ENCODE results near the gene ABCB6.
A peak's percentile ranks its signal among the peaks of the same experiment; 100 is the strongest.
"Not testable (repeated sequence)": the region's sequence is repeated elsewhere in the genome, so short reads cannot be mapped to it uniquely, and the experiment has no call there.

Gene ABCB6

DNA sequence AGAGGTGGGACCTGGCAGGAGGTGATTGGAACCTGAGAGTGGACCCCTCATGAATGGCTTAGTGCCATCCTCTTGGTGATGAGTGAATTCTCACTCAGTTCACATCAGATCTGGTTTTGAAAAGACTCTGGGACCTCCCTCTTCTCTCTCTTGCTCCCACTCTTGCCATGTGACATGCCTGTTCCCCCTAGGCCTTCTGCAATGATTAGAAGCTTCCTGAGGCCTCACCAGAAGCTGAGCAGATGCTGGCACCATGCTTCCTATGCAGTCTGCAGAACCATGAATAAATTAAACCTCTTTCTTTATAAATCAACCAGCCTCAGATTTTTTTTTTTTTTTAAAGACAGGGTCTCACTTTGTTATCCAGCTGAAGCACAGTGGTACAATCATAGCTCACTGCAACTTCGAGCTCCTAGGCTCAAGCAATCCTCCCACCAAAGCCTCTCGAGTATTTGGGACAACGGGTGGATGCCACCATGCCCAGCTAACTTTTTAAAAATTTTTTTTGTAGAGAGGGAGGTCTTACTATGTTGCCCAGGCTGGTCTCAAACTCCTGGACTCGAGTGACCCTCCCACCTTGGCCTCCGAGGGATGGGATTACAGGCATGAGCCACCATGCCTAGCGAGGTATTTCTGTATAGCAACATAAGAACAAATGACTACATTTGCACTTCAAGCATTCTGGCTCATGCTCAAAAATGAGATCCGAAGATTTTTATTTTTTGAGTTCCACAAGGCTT is 14.2 kb downstream of the ABCB6 start:
- Mint-ChIP-seq H3K27me3 (ENCODE audit: low read depth) (peaks cover 7% of the 10 kb centered on the region), H3K4me3 (peak overlapping the region; percentile 23 to 71 (median 69)), H3K27ac (peak overlapping the region in 1 of 3 experiments; percentile 24), H3K4me1 (peaks cover 23% of the 10 kb centered on the region), H3K9me3 (no peaks in the 10 kb centered on the region), H3K36me3 (ENCODE audit: low read depth) (peaks cover 10% of the 10 kb centered on the region)
- TF ChIP-seq CTCF (IDR thresholded peaks at IDR 0.05; ENCODE audit: unreplicated experiment in 3 of 3) = no peak

DNA sequence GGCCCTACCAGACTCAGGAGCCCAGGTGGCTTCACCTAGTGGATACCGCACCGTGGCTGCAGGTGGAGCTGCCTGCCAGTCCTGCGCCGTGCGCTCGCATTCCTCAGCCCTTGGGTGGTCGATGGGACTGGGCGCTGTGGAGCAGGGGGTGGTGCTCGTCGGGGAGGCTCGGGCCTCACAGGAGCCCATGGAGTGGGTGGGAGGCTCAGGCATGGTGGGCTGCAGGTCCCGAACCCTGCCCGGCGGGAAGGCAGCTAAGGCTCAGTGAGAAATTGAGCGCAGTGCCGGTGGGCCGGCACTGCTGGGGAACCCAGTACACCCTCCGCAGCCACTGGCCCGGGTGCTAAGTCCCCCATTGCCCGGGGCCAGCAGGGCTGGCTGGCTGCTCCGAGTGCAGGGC is 17.4 kb downstream of the ABCB6 start:
- H3K4me1 Mint-ChIP-seq; H3K27ac Mint-ChIP-seq; H3K36me3 Mint-ChIP-seq (ENCODE audit: low read depth); H3K4me3 Mint-ChIP-seq; H3K9me3 Mint-ChIP-seq: not testable (repeated sequence)
- peaks cover 11% of the 10 kb centered on the region for H3K27me3 Mint-ChIP-seq (ENCODE audit: low read depth)

GRCh38 chr2:219200502-219201326 is 18.0 kb downstream of the ABCB6 start:
- not testable (repeated sequence) for H3K4me1 Mint-ChIP-seq; H3K9me3 Mint-ChIP-seq; H3K36me3 Mint-ChIP-seq (ENCODE audit: low read depth)
- Mint-ChIP-seq H3K4me3 (peak overlapping the region in 2 of 3 experiments; percentile 46 to 58), H3K27me3 (ENCODE audit: low read depth) (peaks cover 11% of the 10 kb centered on the region), H3K27ac (peak overlapping the region; percentile 6 to 74 (median 50))

DNA sequence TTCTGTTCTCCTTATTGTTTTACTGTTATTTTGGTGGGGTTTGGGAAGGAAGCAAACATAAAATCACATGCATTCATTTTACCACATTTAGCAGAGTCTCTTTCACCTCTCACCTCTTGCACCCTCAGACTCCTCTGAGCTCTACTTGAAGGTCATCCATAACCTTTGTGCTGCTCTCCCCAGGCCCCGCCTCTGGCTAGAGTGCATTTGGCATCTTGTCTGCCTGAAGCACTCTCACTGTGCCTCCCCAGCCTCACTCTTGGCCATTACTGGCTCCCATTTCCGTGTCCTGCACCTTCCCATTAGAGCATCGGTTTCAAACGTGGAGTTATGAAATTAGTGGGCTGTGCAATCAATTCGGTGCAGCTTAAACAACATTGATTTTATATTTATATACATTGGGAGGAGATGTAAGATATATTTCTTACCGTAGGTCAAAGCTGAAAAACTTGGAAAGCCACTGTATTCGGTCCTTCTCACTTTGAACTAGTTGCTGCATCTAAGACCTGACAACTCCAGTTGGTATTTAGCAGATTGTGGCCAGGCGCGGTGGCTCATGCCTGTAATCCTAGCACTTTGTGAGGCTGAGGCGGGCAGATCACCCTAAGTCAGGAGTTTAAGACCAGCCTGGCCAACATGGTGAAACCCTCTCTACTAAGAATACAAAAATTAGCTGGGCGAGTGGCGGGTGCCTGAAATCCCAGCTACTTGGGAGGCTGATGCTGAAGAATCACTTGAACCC is 19.1 kb downstream of the ABCB6 start:
- H3K36me3 Mint-ChIP-seq (ENCODE audit: low read depth) = no peaks in the 10 kb centered on the region
- H3K27me3 Mint-ChIP-seq (ENCODE audit: low read depth) = peaks cover 11% of the 10 kb centered on the region
- no peak for TF ChIP-seq CTCF (IDR thresholded peaks at IDR 0.05; ENCODE audit: unreplicated experiment in 3 of 3)
- H3K4me1 Mint-ChIP-seq = no peaks in the 10 kb centered on the region
- H3K9me3 Mint-ChIP-seq = no peaks in the 10 kb centered on the region
- H3K4me3 Mint-ChIP-seq = no peak overlapping the region
- no peak overlapping the region for H3K27ac Mint-ChIP-seq

- H3K4me1 Mint-ChIP-seq = no peaks in the 10 kb centered on the region
- H3K27me3 Mint-ChIP-seq (ENCODE audit: low read depth) = peaks cover 11% of the 10 kb centered on the region
- H3K36me3 Mint-ChIP-seq (ENCODE audit: low read depth) = no peaks in the 10 kb centered on the region
- no peak for TF ChIP-seq CTCF (IDR thresholded peaks at IDR 0.05; ENCODE audit: unreplicated experiment in 3 of 3)
- no peak overlapping the region for H3K4me3 Mint-ChIP-seq
- no peak overlapping the region for H3K27ac Mint-ChIP-seq
- no peaks in the 10 kb centered on the region for H3K9me3 Mint-ChIP-seq
These were observed 19.8 kb downstream of the ABCB6 start for GRCh38 chr2:219198974-219199373.

GRCh38 chr2:219197388-219197787 is 21.4 kb downstream of the ABCB6 start:
- Mint-ChIP-seq H3K36me3 (ENCODE audit: low read depth) (no peaks in the 10 kb centered on the region), H3K4me3 (no peak overlapping the region)
- no peak for TF ChIP-seq CTCF (IDR thresholded peaks at IDR 0.05; ENCODE audit: unreplicated experiment in 3 of 3)

More at GRCh38 chr2:219197388-219197787, 21.4 kb downstream of the ABCB6 start:
- Mint-ChIP-seq H3K9me3 (no peaks in the 10 kb centered on the region), H3K27me3 (ENCODE audit: low read depth) (peaks cover 4% of the 10 kb centered on the region), H3K4me1 (no peaks in the 10 kb centered on the region), H3K27ac (no peak overlapping the region)
